Nephron (organoid): Measurements from ENCODE around the gene OPRM1.
A peak's percentile ranks its signal among the peaks of the same experiment; 100 is the strongest.
"Not testable (repeated sequence)": the region's sequence is repeated elsewhere in the genome, so short reads cannot be mapped to it uniquely, and the experiment has no call there.

Experiments
- H3K27ac Mint-ChIP-seq, 3 experiments: 2 replicates each; pipeline ENCODE4 v1.8.0; 2020; ENCODE audit warnings: mixed read lengths in 3 of 3, mild to moderate bottlenecking in 2 of 3, moderate library complexity in 1 of 3
- H3K27me3 Mint-ChIP-seq: 2 replicates; pipeline ENCODE4 v1.8.0; 2021; ENCODE audit warnings: low read depth, mild to moderate bottlenecking, moderate library complexity, mixed read lengths
- H3K36me3 Mint-ChIP-seq: 2 replicates; pipeline ENCODE4 v1.8.0; 2020; ENCODE audit warnings: low read depth, mixed read lengths
- H3K4me1 Mint-ChIP-seq: 2 replicates; pipeline ENCODE4 v1.8.0; 2020; ENCODE audit warnings: mixed read lengths
- H3K4me3 Mint-ChIP-seq, 3 experiments: 2 replicates each; pipeline ENCODE4 v1.8.0; 2020; ENCODE audit warnings: mild to moderate bottlenecking in 3 of 3, mixed read lengths in 3 of 3, moderate library complexity in 2 of 3
- H3K9me3 Mint-ChIP-seq: 2 replicates; pipeline ENCODE4 v1.8.0; 2020; ENCODE audit warnings: mixed read lengths
- TF ChIP-seq, protein P1 (sequence below), 3 experiments: fragments of 200-600 bp; sonication (generic); IDR thresholded peaks; one replicate each; pipeline ENCODE4 v1.5.0; 2021; ENCODE audit warnings: antibody characterized with exemption in 3 of 3; ENCODE audit not compliant: unreplicated experiment in 3 of 3

Gene OPRM1

DNA sequence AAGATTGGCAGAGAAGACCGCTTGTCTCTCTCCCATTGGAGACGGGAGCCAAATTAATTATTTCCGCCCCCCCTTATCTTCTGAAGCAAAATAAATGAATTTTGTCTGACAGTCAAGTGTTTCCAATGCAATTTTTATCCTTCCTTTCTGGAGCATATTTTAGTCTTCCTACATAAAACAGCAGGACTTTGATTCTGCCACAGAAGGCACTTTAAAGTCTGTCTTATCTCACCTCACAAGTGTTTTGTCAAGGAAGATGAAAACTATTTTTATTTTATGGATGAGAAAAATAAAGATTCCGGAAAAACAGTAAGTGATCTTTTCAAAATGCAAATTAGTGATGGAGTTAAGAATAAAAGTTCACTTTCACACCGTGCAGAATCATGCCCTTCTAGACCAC is 140.4 kb downstream of the OPRM1 start:
- no peak overlapping the region for H3K4me3 Mint-ChIP-seq
- H3K9me3 Mint-ChIP-seq: peaks cover 18% of the 10 kb centered on the region
- peaks cover 13% of the 10 kb centered on the region for H3K4me1 Mint-ChIP-seq
- H3K36me3 Mint-ChIP-seq: peaks cover 12% of the 10 kb centered on the region
- peak overlapping the region in 2 of 3 experiments; percentile 40 to 60 for H3K27ac Mint-ChIP-seq
- TF ChIP-seq, protein P1, sequence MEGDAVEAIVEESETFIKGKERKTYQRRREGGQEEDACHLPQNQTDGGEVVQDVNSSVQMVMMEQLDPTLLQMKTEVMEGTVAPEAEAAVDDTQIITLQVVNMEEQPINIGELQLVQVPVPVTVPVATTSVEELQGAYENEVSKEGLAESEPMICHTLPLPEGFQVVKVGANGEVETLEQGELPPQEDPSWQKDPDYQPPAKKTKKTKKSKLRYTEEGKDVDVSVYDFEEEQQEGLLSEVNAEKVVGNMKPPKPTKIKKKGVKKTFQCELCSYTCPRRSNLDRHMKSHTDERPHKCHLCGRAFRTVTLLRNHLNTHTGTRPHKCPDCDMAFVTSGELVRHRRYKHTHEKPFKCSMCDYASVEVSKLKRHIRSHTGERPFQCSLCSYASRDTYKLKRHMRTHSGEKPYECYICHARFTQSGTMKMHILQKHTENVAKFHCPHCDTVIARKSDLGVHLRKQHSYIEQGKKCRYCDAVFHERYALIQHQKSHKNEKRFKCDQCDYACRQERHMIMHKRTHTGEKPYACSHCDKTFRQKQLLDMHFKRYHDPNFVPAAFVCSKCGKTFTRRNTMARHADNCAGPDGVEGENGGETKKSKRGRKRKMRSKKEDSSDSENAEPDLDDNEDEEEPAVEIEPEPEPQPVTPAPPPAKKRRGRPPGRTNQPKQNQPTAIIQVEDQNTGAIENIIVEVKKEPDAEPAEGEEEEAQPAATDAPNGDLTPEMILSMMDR (IDR thresholded peaks at IDR 0.05; ENCODE audit: unreplicated experiment in 3 of 3): no peak
- H3K27me3 Mint-ChIP-seq: no peaks in the 10 kb centered on the region

DNA sequence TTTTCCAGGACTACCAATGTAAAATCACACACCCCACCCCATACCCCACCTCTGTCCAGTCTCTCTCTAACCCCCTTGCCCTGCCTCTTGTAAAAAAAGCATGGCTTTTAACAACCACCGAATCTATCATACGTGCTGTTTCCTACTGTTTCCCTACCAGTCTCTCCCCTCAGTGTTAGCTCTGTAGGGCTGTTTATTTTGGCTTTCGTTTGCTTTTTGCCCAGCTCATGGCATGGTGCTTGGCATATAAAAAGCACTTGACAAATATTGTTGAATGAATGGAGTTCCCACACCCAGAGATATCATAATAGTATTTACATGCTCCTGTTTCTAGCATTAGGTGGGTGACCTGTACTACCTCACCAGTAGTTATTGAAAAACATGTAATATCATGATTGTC is 148.2 kb downstream of the OPRM1 start:
- TF ChIP-seq, protein P1 (IDR thresholded peaks at IDR 0.05; ENCODE audit: unreplicated experiment in 3 of 3): no peak
- no peaks in the 10 kb centered on the region for H3K4me1 Mint-ChIP-seq
- H3K4me3 Mint-ChIP-seq: no peak overlapping the region
- peaks cover 5% of the 10 kb centered on the region for H3K9me3 Mint-ChIP-seq
- H3K27ac Mint-ChIP-seq: no peak overlapping the region
- H3K27me3 Mint-ChIP-seq: no peaks in the 10 kb centered on the region
- H3K36me3 Mint-ChIP-seq: peaks cover 4% of the 10 kb centered on the region

DNA sequence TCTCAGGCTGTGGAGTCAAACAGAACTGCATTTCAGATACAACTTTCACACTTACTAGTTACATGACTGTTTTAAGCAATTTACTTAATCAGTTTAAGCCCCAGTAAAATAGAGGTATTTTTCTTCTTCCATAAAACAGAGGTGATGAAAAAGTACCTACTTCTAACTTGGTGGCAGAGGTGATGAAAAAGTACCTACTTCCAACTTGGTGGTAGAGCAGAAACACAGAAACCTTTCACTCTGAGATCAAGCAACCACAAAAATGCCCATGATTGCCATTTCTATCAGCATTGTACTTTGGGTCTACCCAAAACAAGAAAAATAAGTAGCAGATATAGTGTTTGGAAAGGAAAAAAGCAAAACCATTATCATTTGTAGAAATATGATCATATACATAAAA is 148.7 kb downstream of the OPRM1 start:
- peaks cover 6% of the 10 kb centered on the region for H3K9me3 Mint-ChIP-seq
- no peak overlapping the region for H3K4me3 Mint-ChIP-seq
- H3K4me1 Mint-ChIP-seq: no peaks in the 10 kb centered on the region
- H3K27me3 Mint-ChIP-seq: no peaks in the 10 kb centered on the region
- no peak overlapping the region for H3K27ac Mint-ChIP-seq
- TF ChIP-seq, protein P1 (IDR thresholded peaks at IDR 0.05; ENCODE audit: unreplicated experiment in 3 of 3): no peak
- peaks cover 1% of the 10 kb centered on the region for H3K36me3 Mint-ChIP-seq

DNA sequence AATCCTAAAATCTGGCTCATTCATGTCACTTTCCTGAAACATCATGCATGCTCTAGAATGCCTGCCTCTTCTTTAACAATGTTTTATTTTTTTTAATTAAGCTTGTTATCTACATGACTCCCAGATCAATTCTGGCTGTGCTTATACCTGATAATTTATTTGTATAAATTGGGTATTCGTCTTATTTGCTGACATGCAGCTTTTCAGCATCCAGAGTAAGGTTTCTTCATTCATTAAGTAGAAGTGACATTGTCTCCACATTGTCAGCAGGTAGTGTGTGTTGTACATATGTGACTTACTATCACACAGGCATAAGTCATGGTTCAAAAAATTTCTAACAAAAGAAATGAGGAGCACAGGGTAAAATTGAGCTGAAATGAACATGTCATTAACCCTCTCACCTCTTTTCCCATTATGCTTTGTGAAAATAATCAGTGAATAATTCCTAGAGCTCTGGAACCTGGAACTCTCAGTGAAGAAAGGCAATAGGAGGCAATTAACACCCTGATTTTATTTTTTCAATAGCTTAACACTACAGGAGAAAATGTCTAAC is 157.4 kb downstream of the OPRM1 start:
- H3K27ac Mint-ChIP-seq: peak overlapping the region in 2 of 3 experiments; percentile 13 to 79
- no peaks in the 10 kb centered on the region for H3K27me3 Mint-ChIP-seq
- H3K9me3 Mint-ChIP-seq: peaks cover 6% of the 10 kb centered on the region
- no peak overlapping the region for H3K4me3 Mint-ChIP-seq
- H3K4me1 Mint-ChIP-seq: peaks cover 23% of the 10 kb centered on the region
- H3K36me3 Mint-ChIP-seq: peaks cover 8% of the 10 kb centered on the region
- TF ChIP-seq, protein P1 (IDR thresholded peaks at IDR 0.05; ENCODE audit: unreplicated experiment in 3 of 3): no peak

DNA sequence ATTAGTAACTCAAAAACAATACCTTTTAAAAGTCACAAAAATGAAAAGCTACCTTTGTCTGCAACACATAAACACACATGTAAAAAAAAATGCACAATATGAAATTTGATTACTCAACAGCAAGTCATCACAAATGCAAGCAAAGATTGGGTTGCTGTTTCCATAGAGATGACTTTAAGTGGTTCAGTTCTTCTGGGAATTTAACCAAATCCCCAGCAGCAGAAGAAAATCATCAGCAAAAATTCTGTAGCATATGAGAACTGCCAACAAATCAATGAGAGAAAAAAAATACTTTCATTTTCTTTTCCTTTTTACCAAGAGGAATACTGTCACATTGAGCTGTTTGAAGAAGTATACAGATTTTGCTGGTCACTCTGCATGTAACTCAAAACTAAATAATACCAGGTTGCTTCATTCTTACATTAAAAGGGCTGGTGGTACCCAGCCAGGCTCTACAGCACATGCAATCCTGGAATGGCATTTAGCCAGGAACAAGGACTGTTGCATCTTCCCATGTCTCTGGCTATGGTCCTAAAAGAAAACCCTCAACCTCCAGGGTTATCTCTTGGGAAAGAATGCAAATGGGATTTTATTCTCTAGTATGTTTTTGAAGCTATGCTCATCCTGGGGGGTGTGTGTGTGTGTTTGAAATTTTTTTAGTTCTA is 158.3 kb downstream of the OPRM1 start:
- H3K4me1 Mint-ChIP-seq: peaks cover 23% of the 10 kb centered on the region
- H3K27me3 Mint-ChIP-seq: no peaks in the 10 kb centered on the region
- H3K4me3 Mint-ChIP-seq: no peak overlapping the region
- H3K27ac Mint-ChIP-seq: peak overlapping the region in 2 of 3 experiments; percentile 56 to 79
- H3K9me3 Mint-ChIP-seq: peaks cover 5% of the 10 kb centered on the region
- peaks cover 8% of the 10 kb centered on the region for H3K36me3 Mint-ChIP-seq
- TF ChIP-seq, protein P1 (IDR thresholded peaks at IDR 0.05; ENCODE audit: unreplicated experiment in 3 of 3): no peak

DNA sequence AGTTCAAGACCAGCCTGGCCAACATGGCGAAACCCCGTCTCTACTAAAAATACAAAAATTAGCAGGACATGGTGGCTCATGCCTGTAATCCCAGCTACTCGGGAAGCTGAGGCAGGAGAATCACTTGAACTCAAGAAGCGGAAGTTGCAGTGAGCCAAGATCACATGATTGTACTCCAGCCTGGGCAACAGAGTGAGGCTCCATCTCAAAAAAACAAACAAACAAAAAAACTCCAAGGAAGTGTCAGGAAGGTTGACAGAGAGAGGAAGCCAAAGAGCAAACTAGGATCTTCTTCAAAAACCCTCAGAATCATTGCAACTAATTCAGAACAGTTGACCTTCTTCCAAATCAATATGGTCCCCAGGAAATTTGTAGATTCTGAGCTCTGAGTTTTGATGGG is 162.6 kb downstream of the OPRM1 start:
- H3K4me1 Mint-ChIP-seq: peaks cover 19% of the 10 kb centered on the region
- not testable (repeated sequence) for H3K4me3 Mint-ChIP-seq, H3K27me3 Mint-ChIP-seq, H3K9me3 Mint-ChIP-seq, H3K27ac Mint-ChIP-seq, H3K36me3 Mint-ChIP-seq
